GM18873 (cell line): ENCODE measurements around the gene ARHGAP22.

Source experiments
- ATAC-seq: cut with Tn5 transposase; IDR thresholded peaks from one replicate; pipeline ENCODE4 v1.9.1; 2021; ENCODE audit warnings: mild to moderate bottlenecking, moderate library complexity, moderate number of reproducible peaks; ENCODE audit not compliant: unreplicated experiment, low FRiP score

Gene ARHGAP22

GRCh38 chr10:48536156-48536500, 68.7 kb downstream of the ARHGAP22 start:
- no peak for ATAC-seq

GRCh38 chr10:48535416-48536155, 69.3 kb downstream of the ARHGAP22 start:
- ATAC-seq: no peak

- ATAC-seq: no peak
These were observed 70.7 kb downstream of the ARHGAP22 start for GRCh38 chr10:48533951-48534720.

GRCh38 chr10:48533540-48533939, 71.3 kb downstream of the ARHGAP22 start:
- no peak for ATAC-seq

GRCh38 chr10:48531486-48531885, 73.4 kb downstream of the ARHGAP22 start:
- no peak for ATAC-seq

GRCh38 chr10:48529331-48529730, 75.5 kb downstream of the ARHGAP22 start:
- no peak for ATAC-seq

GRCh38 chr10:48527756-48528155, 77.1 kb downstream of the ARHGAP22 start:
- ATAC-seq: no peak

GRCh38 chr10:48526846-48527505, 77.9 kb downstream of the ARHGAP22 start:
- no peak for ATAC-seq

GRCh38 chr10:48526011-48526821, 78.7 kb downstream of the ARHGAP22 start:
- ATAC-seq: no peak

GRCh38 chr10:48525113-48525512, 79.8 kb downstream of the ARHGAP22 start:
- ATAC-seq: no peak

GRCh38 chr10:48523820-48524758, 80.8 kb downstream of the ARHGAP22 start:
- ATAC-seq: no peak

- no peak for ATAC-seq
These were observed 81.6 kb downstream of the ARHGAP22 start for GRCh38 chr10:48523212-48523819.

GRCh38 chr10:48522011-48522765, 82.7 kb downstream of the ARHGAP22 start:
- no peak for ATAC-seq

- no peak for ATAC-seq
These were observed 84.3 kb downstream of the ARHGAP22 start for GRCh38 chr10:48520594-48520993.

GRCh38 chr10:48520184-48520506, 84.7 kb downstream of the ARHGAP22 start:
- ATAC-seq: no peak

GRCh38 chr10:48519481-48520183, 85.2 kb downstream of the ARHGAP22 start:
- ATAC-seq: no peak

GRCh38 chr10:48518986-48519385, 85.9 kb downstream of the ARHGAP22 start:
- no peak for ATAC-seq
